Large intestine (tissue), 3 donors: Measurements from ENCODE around the gene CORO2A. TPM values are rescaled to one million over a fixed set of nuclear protein-coding genes. Genes with fewer than 3 reads are reported as not detected.
A peak's percentile ranks its signal among the peaks of the same experiment; 100 is the strongest.

Experiments used
- DNase-seq, 2 donors: peaks; one replicate each; pipeline versions ENCODE4 v3.0.0 to v3.0.0-alpha.2; 2013
- H3K27ac ChIP-seq: one replicate; pipeline ENCODE4 v1.5.1; 2013; ENCODE audit warnings: low read length
- H3K27me3 ChIP-seq: 2 replicates; pipeline ENCODE4 v1.6.1; 2013; ENCODE audit warnings: low read length; ENCODE audit not compliant: control insufficient read depth, insufficient read depth
- H3K36me3 ChIP-seq: 2 replicates; pipeline ENCODE4 v1.6.1; 2013; ENCODE audit warnings: low read length; ENCODE audit not compliant: control insufficient read depth, insufficient read depth
- H3K4me1 ChIP-seq: one replicate; pipeline ENCODE4 v1.6.1; 2013; ENCODE audit warnings: low read length; ENCODE audit not compliant: control insufficient read depth, insufficient read depth
- H3K4me3 ChIP-seq: one replicate; pipeline ENCODE4 v1.5.1; 2013; ENCODE audit warnings: low read length
- H3K9me3 ChIP-seq: one replicate; pipeline ENCODE4 v1.6.1; 2013; ENCODE audit warnings: mild to moderate bottlenecking, low read depth, low read length, moderate library complexity; ENCODE audit not compliant: control insufficient read depth
- WGBS: methylation state at CpG from one replicate; pipeline ENCODE4 v1.1.5; 2013; ENCODE audit warnings: low lambda C conversion rate; ENCODE audit not compliant: insufficient coverage; 5-methylcytosine and 5-hydroxymethylcytosine counted together
- polyA plus RNA-seq: library from polyadenylated mRNA; unstranded; fragments of 120-200 nt; gene quantifications from one replicate; pipeline ENCODE4 v1.2.1, GENCODE V29; 2013

The CORO2A gene
- polyA plus RNA-seq, 1 donor: 57.6 TPM

GRCh38 chr9:98193336-98193944, 1.0 kb upstream of the CORO2A start:
- no peak for DNase-seq
- peak overlapping the region; percentile 56 for H3K4me3 ChIP-seq
- H3K9me3 ChIP-seq: no peaks in the 10 kb centered on the region
- peaks cover 20% of the 10 kb centered on the region for H3K4me1 ChIP-seq
- H3K27ac ChIP-seq: peak overlapping the region; percentile 98
- H3K27me3 ChIP-seq: peaks cover 4% of the 10 kb centered on the region
- H3K36me3 ChIP-seq: peaks cover 4% of the 10 kb centered on the region
- 67% methylated on average over 1 of the region's 8 CpGs for WGBS

- Histone ChIP-seq H3K9me3 (no peaks in the 10 kb centered on the region), H3K4me1 (peaks cover 28% of the 10 kb centered on the region), H3K27ac (peak overlapping the region; percentile 93), H3K4me3 (peak overlapping the region; percentile 93), H3K27me3 (peaks cover 4% of the 10 kb centered on the region), H3K36me3 (peaks cover 2% of the 10 kb centered on the region)
- DNase-seq: peak in 1 of 2 donors; percentile 78
- no CpG with 5 or more reads among the region's 47 CpGs for WGBS
These were observed 550 bp downstream of the CORO2A start for GRCh38 chr9:98191671-98192502.

GRCh38 chr9:98191181-98191608, 1.2 kb downstream of the CORO2A start:
- no peaks in the 10 kb centered on the region for H3K9me3 ChIP-seq
- peak overlapping the region; percentile 93 for H3K4me3 ChIP-seq
- H3K36me3 ChIP-seq: no peaks in the 10 kb centered on the region
- peaks cover 33% of the 10 kb centered on the region for H3K4me1 ChIP-seq
- no peak for DNase-seq
- H3K27ac ChIP-seq: peak overlapping the region; percentile 93
- H3K27me3 ChIP-seq: peaks cover 4% of the 10 kb centered on the region
- WGBS: no CpG with 5 or more reads among the region's 5 CpGs

GRCh38 chr9:98190757-98191105, 1.7 kb downstream of the CORO2A start:
- DNase-seq: peak in 1 of 2 donors; percentile 58
- peaks cover 38% of the 10 kb centered on the region for H3K4me1 ChIP-seq
- no peaks in the 10 kb centered on the region for H3K36me3 ChIP-seq
- H3K9me3 ChIP-seq: no peaks in the 10 kb centered on the region
- peak overlapping the region; percentile 93 for H3K4me3 ChIP-seq
- H3K27ac ChIP-seq: peak overlapping the region; percentile 93
- WGBS: no CpG with 5 or more reads among the region's 5 CpGs
- H3K27me3 ChIP-seq: peaks cover 4% of the 10 kb centered on the region

- Histone ChIP-seq H3K36me3 (peaks cover 1% of the 10 kb centered on the region), H3K4me1 (peaks cover 49% of the 10 kb centered on the region), H3K4me3 (no peak overlapping the region), H3K27ac (peak overlapping the region; percentile 93), H3K27me3 (peaks cover 4% of the 10 kb centered on the region), H3K9me3 (no peaks in the 10 kb centered on the region)
- DNase-seq: no peak
- WGBS: 83% methylated on average over 1 of the region's 6 CpGs
These were observed 3.0 kb downstream of the CORO2A start for GRCh38 chr9:98189412-98189811.

- no peak for DNase-seq
- peaks cover 4% of the 10 kb centered on the region for H3K36me3 ChIP-seq
- H3K27ac ChIP-seq: peak overlapping the region; percentile 93
- H3K4me1 ChIP-seq: peaks cover 59% of the 10 kb centered on the region
- peaks cover 4% of the 10 kb centered on the region for H3K27me3 ChIP-seq
- H3K4me3 ChIP-seq: no peak overlapping the region
- no peaks in the 10 kb centered on the region for H3K9me3 ChIP-seq
- WGBS: 86% methylated on average over 1 of the region's 5 CpGs
These were observed 4.5 kb downstream of the CORO2A start for GRCh38 chr9:98187926-98188325.

GRCh38 chr9:98186236-98186635, 6.2 kb downstream of the CORO2A start:
- Histone ChIP-seq H3K36me3 (peaks cover 4% of the 10 kb centered on the region), H3K4me3 (no peak overlapping the region), H3K4me1 (peaks cover 75% of the 10 kb centered on the region), H3K27me3 (no peaks in the 10 kb centered on the region), H3K9me3 (no peaks in the 10 kb centered on the region), H3K27ac (no peak overlapping the region)
- WGBS: no CpG with 5 or more reads among the region's 1 CpG
- DNase-seq: no peak

- peak overlapping the region; percentile 98 for H3K27ac ChIP-seq
- no peaks in the 10 kb centered on the region for H3K27me3 ChIP-seq
- no peak overlapping the region for H3K4me3 ChIP-seq
- H3K9me3 ChIP-seq: no peaks in the 10 kb centered on the region
- peaks cover 4% of the 10 kb centered on the region for H3K36me3 ChIP-seq
- DNase-seq: no peak
- H3K4me1 ChIP-seq: peaks cover 78% of the 10 kb centered on the region
- WGBS: no CpG with 5 or more reads among the region's 6 CpGs
These were observed 6.7 kb downstream of the CORO2A start for GRCh38 chr9:98185611-98186171.

- peaks cover 80% of the 10 kb centered on the region for H3K4me1 ChIP-seq
- H3K9me3 ChIP-seq: no peaks in the 10 kb centered on the region
- no CpG with 5 or more reads among the region's 6 CpGs for WGBS
- H3K27me3 ChIP-seq: no peaks in the 10 kb centered on the region
- H3K4me3 ChIP-seq: no peak overlapping the region
- peak overlapping the region; percentile 98 for H3K27ac ChIP-seq
- DNase-seq: no peak
- peaks cover 4% of the 10 kb centered on the region for H3K36me3 ChIP-seq
These were observed 7.3 kb downstream of the CORO2A start for GRCh38 chr9:98185021-98185567.

- Histone ChIP-seq H3K27me3 (no peaks in the 10 kb centered on the region), H3K4me3 (no peak overlapping the region), H3K4me1 (peaks cover 82% of the 10 kb centered on the region), H3K9me3 (no peaks in the 10 kb centered on the region), H3K27ac (peak overlapping the region; percentile 98), H3K36me3 (peaks cover 4% of the 10 kb centered on the region)
- WGBS: no CpG with 5 or more reads among the region's 6 CpGs
- no peak for DNase-seq
These were observed 8.1 kb downstream of the CORO2A start for GRCh38 chr9:98184326-98184725.
